Measurements from ENCODE around the gene BHLHE41.
A peak's percentile ranks its signal among the peaks of the same experiment; 100 is the strongest.

BHLHE41 gene

DNA sequence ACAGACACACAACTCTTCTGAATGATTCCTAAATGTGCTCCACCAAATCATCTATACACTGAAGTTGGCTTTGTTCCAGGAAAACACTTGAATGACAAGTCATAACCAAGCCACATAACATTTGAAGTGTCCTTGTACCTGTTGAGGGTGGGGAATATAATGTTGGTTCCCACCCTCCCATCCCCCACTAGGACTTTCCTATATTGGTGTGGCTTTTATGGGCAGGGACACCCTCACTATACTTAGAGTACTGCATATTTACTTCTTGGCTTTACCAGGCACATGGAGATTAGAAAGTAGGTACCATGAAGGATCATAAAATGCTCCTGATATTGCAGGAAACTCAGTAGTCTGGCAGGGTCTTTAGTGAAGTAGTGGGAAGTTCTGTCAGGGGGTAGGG is 9.7 kb upstream of the BHLHE41 start:
- DNase-seq: no peak

DNA sequence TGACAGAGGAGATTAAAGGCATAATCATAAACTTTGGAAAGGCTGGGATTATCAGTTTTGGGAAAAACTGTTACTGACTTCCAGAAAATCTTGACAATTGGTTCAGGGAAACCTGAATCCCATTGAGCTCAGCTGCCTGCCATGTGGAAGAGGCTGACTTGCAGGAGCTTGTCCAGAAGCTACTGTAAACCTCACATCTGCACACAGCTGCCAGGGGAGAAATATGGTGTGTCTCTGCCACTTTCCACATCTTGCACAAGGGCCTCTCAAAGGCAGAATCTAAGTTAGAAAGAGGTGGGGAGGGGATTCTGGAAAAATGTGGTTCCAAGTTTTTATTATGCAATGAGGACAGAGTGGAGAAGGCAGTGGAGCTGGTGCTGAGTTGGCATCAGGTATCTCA is 8.7 kb upstream of the BHLHE41 start:
- DNase-seq: no peak

- no peak for DNase-seq
These were observed 8.0 kb upstream of the BHLHE41 start for GRCh38 chr12:26132866-26133265.

- DNase-seq: no peak
These were observed 7.1 kb upstream of the BHLHE41 start for GRCh38 chr12:26131936-26132335.

- DNase-seq: peak in 2 of 51 donors; percentile 17 to 35
These were observed 5.9 kb upstream of the BHLHE41 start for GRCh38 chr12:26130728-26131127.

- DNase-seq: no peak
These were observed 3.3 kb upstream of the BHLHE41 start for GRCh38 chr12:26128168-26128567.

GRCh38 chr12:26127404-26127803 is 2.6 kb upstream of the BHLHE41 start:
- DNase-seq: no peak

DNA sequence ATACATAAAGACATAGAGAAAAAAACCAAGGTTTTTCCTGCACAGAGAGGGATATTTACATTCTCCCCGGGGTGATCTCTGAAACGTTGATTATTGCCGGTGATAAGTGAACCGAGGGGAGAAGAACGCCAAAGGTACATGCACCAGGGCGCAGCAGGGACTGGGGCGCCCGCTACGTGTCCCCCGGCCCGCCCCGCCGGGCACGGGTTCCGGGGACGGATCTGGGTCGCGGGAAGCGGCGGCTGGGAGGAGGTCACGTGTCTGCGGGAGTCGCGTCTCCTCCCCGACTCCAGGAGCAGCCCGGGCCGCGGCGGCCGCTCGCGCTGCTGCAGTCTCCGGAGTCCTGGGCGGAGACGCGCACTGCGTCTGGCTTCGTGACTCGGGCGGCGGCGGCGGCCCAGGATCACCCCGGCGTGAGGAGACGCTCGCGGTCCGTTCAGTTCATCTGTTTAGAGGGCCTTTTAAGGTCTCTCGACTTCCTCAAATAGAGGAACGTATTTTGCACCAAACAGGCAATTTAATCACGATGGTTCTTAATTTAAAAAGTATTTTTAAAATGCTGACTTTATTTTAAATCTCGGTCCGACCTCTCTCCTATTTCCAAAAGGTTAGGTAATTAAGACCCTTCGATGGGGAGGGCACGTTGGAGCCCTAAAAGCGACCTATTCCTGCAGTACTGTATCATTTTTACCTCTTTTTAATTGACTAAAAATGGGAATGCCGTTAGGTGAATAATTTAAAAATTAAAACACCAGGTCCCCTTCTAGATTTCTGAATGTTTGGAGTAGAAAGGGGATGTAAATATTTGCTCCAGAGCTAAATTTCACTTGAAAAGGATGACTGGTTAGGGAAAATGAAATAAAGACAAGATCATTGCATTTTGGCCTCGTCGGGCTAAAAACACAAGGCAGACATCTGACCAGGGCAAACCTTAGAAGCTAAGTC is 1.8 kb upstream of the BHLHE41 start:
- DNase-seq: peak in 50 of 51 donors; percentile 36 to 93 (median 80)

DNA sequence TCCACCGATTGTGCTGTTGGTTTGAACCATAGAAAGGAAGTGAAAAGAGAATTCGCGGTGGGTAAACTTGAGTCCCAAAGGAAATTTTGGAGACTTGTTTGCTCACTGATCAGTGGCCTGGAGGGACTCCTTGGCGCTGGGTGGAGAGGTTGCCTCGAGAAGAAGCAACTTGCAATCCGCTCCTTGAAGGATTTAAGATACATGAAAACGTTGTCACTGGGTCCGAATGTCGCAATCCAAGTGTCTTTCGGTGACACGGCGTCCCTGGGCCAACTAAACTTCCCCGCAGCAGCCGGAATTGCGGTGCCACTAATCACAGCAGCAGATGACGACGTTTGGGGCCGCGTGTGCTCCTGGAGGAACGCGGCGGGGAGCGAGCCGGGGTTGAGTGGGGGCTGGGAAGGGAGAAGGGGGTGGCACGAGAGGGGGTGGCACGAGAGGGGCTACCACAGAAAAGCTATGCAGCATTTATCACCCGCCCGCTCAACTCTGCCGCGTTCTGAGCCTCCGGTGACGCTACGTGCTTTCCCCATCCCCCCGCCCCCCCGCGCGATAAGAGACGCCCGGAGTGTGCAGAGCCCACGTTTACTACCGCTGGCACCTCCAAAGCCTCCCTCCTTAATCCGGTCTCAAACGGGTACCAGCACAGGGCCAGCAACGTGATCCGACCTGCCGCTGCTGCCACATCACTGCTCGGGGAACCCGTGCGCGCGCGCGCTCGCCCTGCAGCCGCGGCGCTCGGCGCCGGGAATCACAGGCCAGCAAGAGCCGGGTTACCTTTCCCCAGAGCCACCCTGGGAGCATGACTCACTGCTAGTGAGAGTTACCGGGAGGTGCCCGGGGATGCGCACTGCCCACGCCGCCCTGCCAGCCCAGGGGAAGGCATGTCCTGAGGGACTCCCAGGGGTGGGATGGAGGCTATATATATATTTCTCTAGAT is 833 bp upstream of the BHLHE41 start:
- peak in 49 of 51 donors; percentile 35 to 96 (median 73) for DNase-seq

DNA sequence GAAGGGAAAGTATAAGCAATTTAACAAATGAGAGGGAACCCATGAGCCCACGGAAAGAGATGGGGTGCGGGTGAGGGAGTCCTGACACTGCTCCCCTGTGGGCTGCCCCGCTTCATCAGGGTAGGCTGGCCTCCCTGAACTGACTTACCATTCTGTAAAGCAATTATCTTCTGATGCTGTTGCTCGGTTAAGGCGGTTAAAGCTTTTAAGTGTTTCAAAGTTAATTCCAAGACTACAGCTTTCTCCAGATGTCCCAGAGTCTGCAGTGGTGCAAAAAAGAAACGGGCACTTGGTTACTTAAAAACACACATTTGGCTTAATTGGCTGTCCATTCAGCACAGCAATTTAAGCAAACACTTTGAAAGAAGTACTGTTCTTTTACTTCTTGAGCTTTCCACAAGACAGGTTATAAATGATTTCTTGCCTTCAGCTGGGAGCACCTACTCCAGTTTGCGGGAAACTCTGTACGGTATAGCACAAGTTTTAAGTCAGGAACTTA is 1.3 kb downstream of the BHLHE41 start:
- peak in 3 of 51 donors; percentile 37 to 64 (median 53) for DNase-seq

- peak in 49 of 51 donors; percentile 27 to 90 (median 70) for DNase-seq
These were observed 2.0 kb downstream of the BHLHE41 start for GRCh38 chr12:26122681-26123481.

- peak in 11 of 51 donors; percentile 16 to 53 (median 38) for DNase-seq
These were observed 2.7 kb downstream of the BHLHE41 start for GRCh38 chr12:26122061-26122680.

- DNase-seq: peak in 3 of 51 donors; percentile 13 to 72 (median 50)
These were observed 3.3 kb downstream of the BHLHE41 start for GRCh38 chr12:26121323-26122060.

- DNase-seq: peak in 2 of 51 donors; percentile 30 to 71
These were observed 4.1 kb downstream of the BHLHE41 start for GRCh38 chr12:26120561-26121274.

GRCh38 chr12:26119391-26119989 is 5.3 kb downstream of the BHLHE41 start:
- peak in 5 of 51 donors; percentile 20 to 86 (median 29) for DNase-seq

DNA sequence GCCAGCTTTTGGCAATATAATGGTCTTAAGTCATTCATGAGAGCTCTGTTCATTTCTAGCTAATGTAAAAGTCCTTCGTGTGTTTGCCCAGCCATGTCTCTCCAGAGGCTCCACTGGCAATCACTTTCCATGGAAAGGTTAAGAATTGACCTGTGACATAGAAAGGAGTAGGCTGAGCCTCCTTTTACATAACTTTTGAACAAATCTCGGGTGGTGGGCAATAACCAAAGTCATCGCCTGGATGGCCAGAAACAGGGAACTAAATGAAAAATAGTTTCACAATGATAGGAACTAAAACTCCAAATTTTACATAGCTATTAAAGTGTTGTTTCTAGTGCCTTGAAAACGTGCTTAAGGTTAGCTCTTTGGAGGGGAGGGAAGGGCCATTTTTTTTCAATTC is 6.5 kb downstream of the BHLHE41 start:
- DNase-seq: no peak

DNA sequence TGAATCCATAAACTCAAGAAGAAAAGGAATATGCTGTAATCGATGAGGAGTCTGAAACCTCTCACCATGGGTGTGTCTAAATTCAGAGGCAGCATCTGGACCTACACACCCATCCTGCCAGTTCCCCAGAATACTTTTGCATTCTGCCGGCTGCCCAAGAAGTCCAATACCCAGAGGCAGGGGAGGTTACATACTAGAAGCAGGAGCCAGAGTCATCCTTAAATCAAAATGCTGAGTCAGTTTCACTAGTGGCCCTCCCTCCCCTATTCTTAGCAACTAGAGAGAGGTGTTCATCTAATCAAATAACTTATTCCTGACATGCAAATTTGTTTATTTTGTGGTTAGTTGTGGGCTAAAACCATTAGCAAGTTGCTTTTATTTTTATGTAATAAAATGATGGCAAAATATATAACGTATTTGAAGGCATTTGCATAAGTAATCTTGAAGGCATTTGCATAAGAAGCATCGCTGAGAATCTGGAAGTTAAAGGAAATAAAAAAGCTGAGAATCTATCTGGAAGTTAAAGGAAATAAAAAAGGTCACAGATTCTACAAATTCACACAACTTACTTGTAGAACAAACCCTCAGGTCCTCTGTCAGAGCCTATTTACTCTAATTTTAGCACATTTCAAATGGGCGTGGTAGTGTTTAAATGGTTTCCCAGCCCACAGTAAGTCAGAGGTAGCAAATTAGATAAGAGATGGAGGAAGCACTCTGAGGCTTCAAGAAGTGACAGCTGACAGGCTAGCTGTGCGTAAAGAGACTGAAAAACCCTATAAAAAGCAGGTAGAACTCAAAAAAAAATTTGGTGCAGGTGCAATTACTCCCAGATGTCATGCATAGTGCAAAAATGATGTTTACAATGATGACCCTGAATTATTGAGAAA is 7.8 kb downstream of the BHLHE41 start:
- peak in 1 of 51 donors; percentile 37 for DNase-seq
